PC-3 (cell line): ENCODE results near the gene IWS1. TPM values are rescaled to one million over a fixed set of nuclear protein-coding genes. Genes with fewer than 3 reads are reported as not detected.

Experiments used
- ATAC-seq: fragments of 200-7000 bp; cut with Tn5 transposase; 2 replicates; pipeline ENCODE4 v1.9.1; 2020; ENCODE audit warnings: mild to moderate bottlenecking, moderate library complexity
- BruUV-seq: library from RNA; stranded (reverse); fragments of 400-500 nt; replicated peaks from 2 replicates; lab custom pipeline; 2021; lab: Mats Ljungman, UMichigan
- CTCF ChIA-PET: fragments of 300-600 bp; sonication (Branson Sonifier 250); formaldehyde crosslinking; loops from one replicate; lab custom pipeline; 2022; ENCODE audit warnings: antibody characterized with exemption; lab: Charles Lee
- POLR2A ChIA-PET: fragments of 300-600 bp; sonication (Branson Sonifier 250); formaldehyde crosslinking; loops from one replicate; lab custom pipeline; 2022; ENCODE audit warnings: antibody characterized with exemption; ENCODE audit not compliant: unreplicated experiment; lab: Charles Lee
- DNase-seq: peaks from one replicate; pipeline ENCODE4 v3.0.0-alpha.2; 2015
- H2AFZ ChIP-seq: fragments of 300-600 bp; sonication (generic); 2 replicates; pipeline ENCODE4 v1.6.0; 2016; ENCODE audit warnings: antibody characterized with exemption, low read length
- H3F3A ChIP-seq: fragments of 300-600 bp; sonication (generic); one replicate; pipeline ENCODE4 v1.6.0; 2017; ENCODE audit warnings: antibody characterized with exemption, low read length, control low read depth, mild to moderate bottlenecking; ENCODE audit not compliant: unreplicated experiment
- H3K27ac ChIP-seq: fragments of 300-600 bp; sonication (generic); 2 replicates; pipeline ENCODE4 v1.5.1; 2016; ENCODE audit warnings: mild to moderate bottlenecking, low read length
- H3K27me3 ChIP-seq: fragments of 300-600 bp; sonication (generic); 2 replicates; pipeline ENCODE4 v1.6.1; 2016; ENCODE audit warnings: low read length, mixed read lengths
- H3K36me3 ChIP-seq: fragments of 300-600 bp; sonication (generic); 2 replicates; pipeline ENCODE4 v1.6.1; 2016; ENCODE audit warnings: low read depth, mixed run types, low read length, mixed read lengths
- H3K4me1 ChIP-seq: fragments of 300-600 bp; sonication (generic); 2 replicates; pipeline ENCODE4 v1.5.1; 2016; ENCODE audit warnings: low read length; ENCODE audit not compliant: insufficient read depth
- H3K4me2 ChIP-seq: fragments of 300-600 bp; sonication (generic); 2 replicates; pipeline ENCODE4 v1.6.0; 2016; ENCODE audit warnings: low read length
- H3K4me3 ChIP-seq: fragments of 300-600 bp; sonication (generic); 2 replicates; pipeline ENCODE4 v1.5.1; 2016; ENCODE audit warnings: mild to moderate bottlenecking, low read length, mixed read lengths
- H3K79me2 ChIP-seq: fragments of 300-600 bp; sonication (generic); 2 replicates; pipeline ENCODE4 v1.6.1; 2017; ENCODE audit warnings: low read length, mixed read lengths
- H3K9ac ChIP-seq: fragments of 300-600 bp; sonication (generic); 2 replicates; pipeline ENCODE4 v1.6.0; 2016; ENCODE audit warnings: mild to moderate bottlenecking, low read length
- H3K9me2 ChIP-seq: fragments of 300-600 bp; sonication (generic); replicated peaks from 2 replicates; pipeline ENCODE4 v1.6.1; 2016; ENCODE audit warnings: mixed run types, low read length, mixed read lengths
- H3K9me3 ChIP-seq: fragments of 300-600 bp; sonication (generic); 2 replicates; pipeline ENCODE4 v1.6.1; 2016; ENCODE audit warnings: low read length, mixed read lengths
- H4K20me1 ChIP-seq: fragments of 300-600 bp; sonication (generic); 2 replicates; pipeline ENCODE4 v1.6.1; 2016; ENCODE audit warnings: low read length, mixed read lengths
- CTCF ChIP-seq: fragments of 300-600 bp; sonication (generic); conservative IDR thresholded peaks from 2 replicates; pipeline ENCODE4 v1.5.1; 2017; ENCODE audit warnings: antibody characterized with exemption, low read depth, mild to moderate bottlenecking, low read length
- EZH2 ChIP-seq: fragments of 300-600 bp; sonication (generic); IDR thresholded peaks from one replicate; pipeline ENCODE4 v1.6.1; 2017; ENCODE audit warnings: antibody characterized with exemption, mild to moderate bottlenecking, low read length; ENCODE audit not compliant: unreplicated experiment
- EZH2phosphoT487 ChIP-seq: fragments of 300-600 bp; sonication (generic); IDR thresholded peaks from 2 replicates; pipeline ENCODE4 v1.6.1; 2018; ENCODE audit warnings: mild to moderate bottlenecking, antibody characterized with exemption, low read length, borderline replicate concordance
- intact Hi-C: fragments of 100-400 bp; cut with micrococcal nuclease; formaldehyde crosslinking; loops from 2 replicates; pipeline ENCODE4 v1.9.0; 2023
- total RNA-seq: library from RNA; depleted of rRNA; stranded (reverse); fragments of >200 nt; gene quantifications from 2 replicates; pipeline ENCODE4 v1.2.3, GENCODE V29; 2014

IWS1 gene
- total RNA-seq, 1 experiment from 2014 or later, result 51.4 TPM

GRCh38 chr2:127567351-127567854, 41.1 kb upstream of the IWS1 start:
- TF ChIP-seq EZH2phosphoT487 (no peak), CTCF (no peak), EZH2 (no peak)
- ATAC-seq (no peak), DNase-seq (no peak)
- no peak overlapping the region for H2AFZ ChIP-seq
- no peak overlapping the region for H3K9ac ChIP-seq
- H3K4me2 ChIP-seq, result no peak overlapping the region
- H3K4me1 ChIP-seq, result peaks cover 12% of the 10 kb centered on the region
- no peak overlapping the region for H3K4me3 ChIP-seq
- H3K9me2 ChIP-seq, result no peaks in the 10 kb centered on the region
- POLR2A ChIA-PET, result no interaction called here
- H3K9me3 ChIP-seq, result no peaks in the 10 kb centered on the region
- no peaks in the 10 kb centered on the region for H3K27me3 ChIP-seq
- intact Hi-C loops, result no loop called here
- H3F3A ChIP-seq, result no peaks in the 10 kb centered on the region
- BruUV-seq, result no TSS peak
- no peaks in the 10 kb centered on the region for H3K36me3 ChIP-seq
- H3K79me2 ChIP-seq, result no peaks in the 10 kb centered on the region
- no peak overlapping the region for H3K27ac ChIP-seq
- no peaks in the 10 kb centered on the region for H4K20me1 ChIP-seq
- CTCF ChIA-PET, result no interaction called here

- no TSS peak for BruUV-seq
- H3K9me2 ChIP-seq, result no peaks in the 10 kb centered on the region
- no peak overlapping the region for H3K4me2 ChIP-seq
- intact Hi-C loops, result no loop called here
- no peak for DNase-seq
- no peak overlapping the region for H3K4me3 ChIP-seq
- H3K36me3 ChIP-seq, result no peaks in the 10 kb centered on the region
- no peak for TF ChIP-seq CTCF
- no peak for TF ChIP-seq EZH2phosphoT487
- no peak for TF ChIP-seq EZH2
- H3K4me1 ChIP-seq, result peaks cover 12% of the 10 kb centered on the region
- POLR2A ChIA-PET, result no interaction called here
- H3K9ac ChIP-seq, result no peak overlapping the region
- H3K9me3 ChIP-seq, result no peaks in the 10 kb centered on the region
- H3K27ac ChIP-seq, result no peak overlapping the region
- no peak for ATAC-seq
- H3K27me3 ChIP-seq, result no peaks in the 10 kb centered on the region
- H3K79me2 ChIP-seq, result no peaks in the 10 kb centered on the region
- H3F3A ChIP-seq, result no peaks in the 10 kb centered on the region
- CTCF ChIA-PET, result no interaction called here
- H4K20me1 ChIP-seq, result no peaks in the 10 kb centered on the region
- H2AFZ ChIP-seq, result no peak overlapping the region
These were observed 40.3 kb upstream of the IWS1 start for GRCh38 chr2:127566576-127566975.

- BruUV-seq, result no TSS peak
- no peak overlapping the region for H3K4me2 ChIP-seq
- DNase-seq, result no peak
- H3K9me3 ChIP-seq, result no peaks in the 10 kb centered on the region
- intact Hi-C loops, result no loop called here
- POLR2A ChIA-PET, result no interaction called here
- no peak overlapping the region for H2AFZ ChIP-seq
- no peak overlapping the region for H3K27ac ChIP-seq
- no peaks in the 10 kb centered on the region for H3K36me3 ChIP-seq
- no peaks in the 10 kb centered on the region for H3K9me2 ChIP-seq
- H4K20me1 ChIP-seq, result no peaks in the 10 kb centered on the region
- H3K9ac ChIP-seq, result no peak overlapping the region
- no peak for ATAC-seq
- CTCF ChIA-PET, result no interaction called here
- H3F3A ChIP-seq, result no peaks in the 10 kb centered on the region
- no peaks in the 10 kb centered on the region for H3K79me2 ChIP-seq
- no peaks in the 10 kb centered on the region for H3K27me3 ChIP-seq
- TF ChIP-seq CTCF, result no peak
- H3K4me3 ChIP-seq, result no peak overlapping the region
- peaks cover 12% of the 10 kb centered on the region for H3K4me1 ChIP-seq
These were observed 39.8 kb upstream of the IWS1 start for GRCh38 chr2:127566139-127566417.
